Measurements from ENCODE around the gene LAYN. TPM values are rescaled to one million over a fixed set of nuclear protein-coding genes. Genes with fewer than 3 reads are reported as not detected.

The LAYN gene
- total RNA-seq, 1 experiment from 2014 or later: 3.7 TPM

DNA sequence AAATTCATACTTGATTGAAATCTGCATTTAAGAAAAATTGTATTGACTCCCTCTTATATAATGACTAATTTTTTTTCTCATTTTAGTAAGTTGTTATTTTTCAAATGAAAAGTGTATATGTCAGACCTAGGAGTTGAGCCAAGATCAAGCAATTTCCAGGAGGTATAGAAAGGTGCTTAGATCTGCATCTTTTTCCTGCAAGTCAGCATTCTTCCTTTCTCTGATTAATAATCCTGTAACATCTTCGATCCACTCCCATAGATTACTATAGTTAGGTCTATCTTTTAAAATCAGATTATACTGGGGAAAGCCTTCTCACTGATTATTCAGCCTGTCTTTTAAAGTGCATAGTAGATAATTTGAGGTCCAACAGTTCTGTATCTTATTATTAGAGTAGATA is 13.2 kb upstream of the LAYN start:
- DNase-seq (ENCODE audit: low spot score) (no peak), ATAC-seq (no peak)
- no peaks in the 10 kb centered on the region for H3K9me3 Mint-ChIP-seq
- H3K36me3 Mint-ChIP-seq: no peaks in the 10 kb centered on the region
- peaks cover 5% of the 10 kb centered on the region for H3K4me1 Mint-ChIP-seq
- no peak for TF ChIP-seq PRRX2 (CRISPR knock-in tag; IDR thresholded peaks at IDR 0.05)
- TF ChIP-seq, protein P1, sequence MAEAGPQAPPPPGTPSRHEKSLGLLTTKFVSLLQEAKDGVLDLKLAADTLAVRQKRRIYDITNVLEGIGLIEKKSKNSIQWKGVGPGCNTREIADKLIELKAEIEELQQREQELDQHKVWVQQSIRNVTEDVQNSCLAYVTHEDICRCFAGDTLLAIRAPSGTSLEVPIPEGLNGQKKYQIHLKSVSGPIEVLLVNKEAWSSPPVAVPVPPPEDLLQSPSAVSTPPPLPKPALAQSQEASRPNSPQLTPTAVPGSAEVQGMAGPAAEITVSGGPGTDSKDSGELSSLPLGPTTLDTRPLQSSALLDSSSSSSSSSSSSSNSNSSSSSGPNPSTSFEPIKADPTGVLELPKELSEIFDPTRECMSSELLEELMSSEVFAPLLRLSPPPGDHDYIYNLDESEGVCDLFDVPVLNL (CRISPR knock-in tag; IDR thresholded peaks at IDR 0.05; ENCODE audit: borderline replicate concordance, low read depth): no peak
- H3K27ac Mint-ChIP-seq: no peak overlapping the region
- H3K4me3 Mint-ChIP-seq: no peak overlapping the region
- ChIA-PET CTCF (no interaction called here), POLR2A (no interaction called here)
- no peaks in the 10 kb centered on the region; the same call in 1 of the 2 replicates for H3K27me3 Mint-ChIP-seq (ENCODE audit: low read depth)

DNA sequence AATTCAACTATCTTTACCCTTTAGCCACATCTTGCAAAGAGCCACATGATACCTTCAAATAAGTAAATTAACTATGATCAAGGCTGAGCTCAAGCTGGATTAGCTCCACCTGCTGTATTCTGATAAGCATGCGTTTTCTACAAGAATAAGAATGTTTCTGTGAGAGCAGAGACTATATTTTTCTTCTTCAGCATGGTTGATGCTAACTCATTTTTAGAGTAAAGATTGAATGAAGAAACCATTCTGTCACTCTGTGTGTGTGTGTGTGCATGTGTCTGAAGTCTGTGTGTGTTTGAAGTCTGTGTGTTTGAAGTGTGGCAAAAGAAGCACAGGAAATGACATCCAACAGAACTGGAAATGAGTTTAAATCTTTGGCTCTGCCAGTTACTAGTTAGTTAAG is 12.0 kb upstream of the LAYN start:
- no peak for DNase-seq (ENCODE audit: low spot score)
- no peaks in the 10 kb centered on the region for H3K9me3 Mint-ChIP-seq
- ATAC-seq: no peak
- H3K4me3 Mint-ChIP-seq: no peak overlapping the region
- H3K4me1 Mint-ChIP-seq: peaks cover 5% of the 10 kb centered on the region
- no peaks in the 10 kb centered on the region; the same call in 1 of the 2 replicates for H3K27me3 Mint-ChIP-seq (ENCODE audit: low read depth)
- H3K36me3 Mint-ChIP-seq: no peaks in the 10 kb centered on the region
- CTCF ChIA-PET: interaction anchor here (0.7 to 1.1 kb wide), 3 partner anchors 16 to 74 kb away, joined by 3 to 6 read pairs (median 5); no protein-coding TSS in a partner anchor
- no peak for TF ChIP-seq ZNF219 (CRISPR knock-in tag; IDR thresholded peaks at IDR 0.05; ENCODE audit: borderline replicate concordance)
- no peak for TF ChIP-seq ZNF423 (CRISPR knock-in tag; IDR thresholded peaks at IDR 0.05)
- POLR2A ChIA-PET: no interaction called here
- no peak overlapping the region for H3K27ac Mint-ChIP-seq

DNA sequence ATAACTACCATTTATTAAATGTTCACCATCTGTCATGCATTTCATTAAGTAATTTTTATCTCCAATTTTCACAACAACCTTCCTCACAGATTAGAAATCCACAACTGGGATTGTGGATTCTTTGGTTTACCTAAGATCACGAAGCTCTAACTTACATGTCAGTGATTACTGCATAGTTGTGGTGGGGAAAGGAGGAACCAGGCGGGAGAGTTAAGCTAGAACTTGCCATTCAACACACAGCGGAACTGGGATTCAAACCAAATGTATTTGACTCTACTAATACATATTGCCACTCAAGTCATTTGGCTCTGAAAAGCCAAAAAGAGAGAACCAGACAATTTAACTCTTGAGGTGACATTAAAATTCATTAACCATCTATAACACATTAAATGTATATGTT is 10.4 kb upstream of the LAYN start:
- CTCF ChIA-PET: no interaction called here

DNA sequence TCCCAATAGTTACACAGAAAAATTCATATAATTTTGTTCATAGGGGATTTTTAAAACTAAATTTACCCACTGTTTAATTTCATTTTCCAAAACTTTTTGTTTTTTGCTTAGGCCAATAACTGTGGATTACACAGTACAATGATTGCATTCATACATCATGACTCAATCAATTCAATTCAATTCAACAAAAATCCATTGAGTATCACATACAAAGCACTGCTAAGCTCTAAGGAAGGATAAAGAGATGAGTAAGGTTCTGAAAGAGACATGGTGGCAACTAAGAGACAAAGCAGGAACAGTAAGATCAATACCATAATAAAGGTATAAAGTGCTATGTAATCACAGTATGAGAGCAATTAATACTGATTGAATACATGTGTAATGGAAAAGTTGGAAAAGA is 9.4 kb upstream of the LAYN start:
- POLR2A ChIA-PET: no interaction called here
- CTCF ChIA-PET: interaction anchor here (0.9 kb wide), 1 partner anchor 76 kb away, joined by 3 read pairs; no protein-coding TSS in a partner anchor
- no peak for ATAC-seq
- no peak for DNase-seq (ENCODE audit: low spot score)
- Mint-ChIP-seq H3K9me3 (no peaks in the 10 kb centered on the region), H3K27ac (no peak overlapping the region), H3K27me3 (ENCODE audit: low read depth) (no peaks in the 10 kb centered on the region; the same call in 1 of the 2 replicates), H3K4me3 (no peak overlapping the region), H3K36me3 (no peaks in the 10 kb centered on the region), H3K4me1 (peaks cover 5% of the 10 kb centered on the region)
- TF ChIP-seq, protein P2, sequence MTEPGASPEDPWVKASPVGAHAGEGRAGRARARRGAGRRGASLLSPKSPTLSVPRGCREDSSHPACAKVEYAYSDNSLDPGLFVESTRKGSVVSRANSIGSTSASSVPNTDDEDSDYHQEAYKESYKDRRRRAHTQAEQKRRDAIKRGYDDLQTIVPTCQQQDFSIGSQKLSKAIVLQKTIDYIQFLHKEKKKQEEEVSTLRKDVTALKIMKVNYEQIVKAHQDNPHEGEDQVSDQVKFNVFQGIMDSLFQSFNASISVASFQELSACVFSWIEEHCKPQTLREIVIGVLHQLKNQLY (CRISPR knock-in tag; IDR thresholded peaks at IDR 0.05): no peak
- TF ChIP-seq CREB1 (CRISPR knock-in tag; IDR thresholded peaks at IDR 0.05) (no peak), GRHL2 (CRISPR knock-in tag; IDR thresholded peaks at IDR 0.05; ENCODE audit: insufficient replicate concordance, severe bottlenecking) (no peak)
- TF ChIP-seq, protein P3, sequence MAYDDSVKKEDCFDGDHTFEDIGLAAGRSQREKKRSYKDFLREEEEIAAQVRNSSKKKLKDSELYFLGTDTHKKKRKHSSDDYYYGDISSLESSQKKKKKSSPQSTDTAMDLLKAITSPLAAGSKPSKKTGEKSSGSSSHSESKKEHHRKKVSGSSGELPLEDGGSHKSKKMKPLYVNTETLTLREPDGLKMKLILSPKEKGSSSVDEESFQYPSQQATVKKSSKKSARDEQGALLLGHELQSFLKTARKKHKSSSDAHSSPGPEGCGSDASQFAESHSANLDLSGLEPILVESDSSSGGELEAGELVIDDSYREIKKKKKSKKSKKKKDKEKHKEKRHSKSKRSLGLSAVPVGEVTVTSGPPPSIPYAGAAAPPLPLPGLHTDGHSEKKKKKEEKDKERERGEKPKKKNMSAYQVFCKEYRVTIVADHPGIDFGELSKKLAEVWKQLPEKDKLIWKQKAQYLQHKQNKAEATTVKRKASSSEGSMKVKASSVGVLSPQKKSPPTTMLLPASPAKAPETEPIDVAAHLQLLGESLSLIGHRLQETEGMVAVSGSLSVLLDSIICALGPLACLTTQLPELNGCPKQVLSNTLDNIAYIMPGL (CRISPR knock-in tag; IDR thresholded peaks at IDR 0.05): no peak
- TF ChIP-seq, protein P4, sequence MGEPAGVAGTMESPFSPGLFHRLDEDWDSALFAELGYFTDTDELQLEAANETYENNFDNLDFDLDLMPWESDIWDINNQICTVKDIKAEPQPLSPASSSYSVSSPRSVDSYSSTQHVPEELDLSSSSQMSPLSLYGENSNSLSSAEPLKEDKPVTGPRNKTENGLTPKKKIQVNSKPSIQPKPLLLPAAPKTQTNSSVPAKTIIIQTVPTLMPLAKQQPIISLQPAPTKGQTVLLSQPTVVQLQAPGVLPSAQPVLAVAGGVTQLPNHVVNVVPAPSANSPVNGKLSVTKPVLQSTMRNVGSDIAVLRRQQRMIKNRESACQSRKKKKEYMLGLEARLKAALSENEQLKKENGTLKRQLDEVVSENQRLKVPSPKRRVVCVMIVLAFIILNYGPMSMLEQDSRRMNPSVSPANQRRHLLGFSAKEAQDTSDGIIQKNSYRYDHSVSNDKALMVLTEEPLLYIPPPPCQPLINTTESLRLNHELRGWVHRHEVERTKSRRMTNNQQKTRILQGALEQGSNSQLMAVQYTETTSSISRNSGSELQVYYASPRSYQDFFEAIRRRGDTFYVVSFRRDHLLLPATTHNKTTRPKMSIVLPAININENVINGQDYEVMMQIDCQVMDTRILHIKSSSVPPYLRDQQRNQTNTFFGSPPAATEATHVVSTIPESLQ (CRISPR knock-in tag; IDR thresholded peaks at IDR 0.05): no peak

More for the DNA sequence above, 10.4 kb upstream of the LAYN start:
- H3K27ac Mint-ChIP-seq: no peak overlapping the region
- no peak for DNase-seq (ENCODE audit: low spot score)
- H3K4me1 Mint-ChIP-seq: peaks cover 5% of the 10 kb centered on the region
- POLR2A ChIA-PET: no interaction called here
- H3K36me3 Mint-ChIP-seq: no peaks in the 10 kb centered on the region
- H3K27me3 Mint-ChIP-seq (ENCODE audit: low read depth): no peaks in the 10 kb centered on the region; the same call in 1 of the 2 replicates
- no peak for ATAC-seq
- TF ChIP-seq TEAD4 (CRISPR knock-in tag; IDR thresholded peaks at IDR 0.05) (no peak), CREB1 (CRISPR knock-in tag; IDR thresholded peaks at IDR 0.05) (no peak), EMX1 (CRISPR knock-in tag; IDR thresholded peaks at IDR 0.05) (no peak), RORB (CRISPR knock-in tag; IDR thresholded peaks at IDR 0.05) (no peak), ATF1 (CRISPR knock-in tag; IDR thresholded peaks at IDR 0.05) (no peak), TEAD1 (CRISPR knock-in tag; IDR thresholded peaks at IDR 0.05) (no peak)
- TF ChIP-seq, protein P5, sequence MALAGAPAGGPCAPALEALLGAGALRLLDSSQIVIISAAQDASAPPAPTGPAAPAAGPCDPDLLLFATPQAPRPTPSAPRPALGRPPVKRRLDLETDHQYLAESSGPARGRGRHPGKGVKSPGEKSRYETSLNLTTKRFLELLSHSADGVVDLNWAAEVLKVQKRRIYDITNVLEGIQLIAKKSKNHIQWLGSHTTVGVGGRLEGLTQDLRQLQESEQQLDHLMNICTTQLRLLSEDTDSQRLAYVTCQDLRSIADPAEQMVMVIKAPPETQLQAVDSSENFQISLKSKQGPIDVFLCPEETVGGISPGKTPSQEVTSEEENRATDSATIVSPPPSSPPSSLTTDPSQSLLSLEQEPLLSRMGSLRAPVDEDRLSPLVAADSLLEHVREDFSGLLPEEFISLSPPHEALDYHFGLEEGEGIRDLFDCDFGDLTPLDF (CRISPR knock-in tag; IDR thresholded peaks at IDR 0.05): no peak
- TF ChIP-seq, protein P6, sequence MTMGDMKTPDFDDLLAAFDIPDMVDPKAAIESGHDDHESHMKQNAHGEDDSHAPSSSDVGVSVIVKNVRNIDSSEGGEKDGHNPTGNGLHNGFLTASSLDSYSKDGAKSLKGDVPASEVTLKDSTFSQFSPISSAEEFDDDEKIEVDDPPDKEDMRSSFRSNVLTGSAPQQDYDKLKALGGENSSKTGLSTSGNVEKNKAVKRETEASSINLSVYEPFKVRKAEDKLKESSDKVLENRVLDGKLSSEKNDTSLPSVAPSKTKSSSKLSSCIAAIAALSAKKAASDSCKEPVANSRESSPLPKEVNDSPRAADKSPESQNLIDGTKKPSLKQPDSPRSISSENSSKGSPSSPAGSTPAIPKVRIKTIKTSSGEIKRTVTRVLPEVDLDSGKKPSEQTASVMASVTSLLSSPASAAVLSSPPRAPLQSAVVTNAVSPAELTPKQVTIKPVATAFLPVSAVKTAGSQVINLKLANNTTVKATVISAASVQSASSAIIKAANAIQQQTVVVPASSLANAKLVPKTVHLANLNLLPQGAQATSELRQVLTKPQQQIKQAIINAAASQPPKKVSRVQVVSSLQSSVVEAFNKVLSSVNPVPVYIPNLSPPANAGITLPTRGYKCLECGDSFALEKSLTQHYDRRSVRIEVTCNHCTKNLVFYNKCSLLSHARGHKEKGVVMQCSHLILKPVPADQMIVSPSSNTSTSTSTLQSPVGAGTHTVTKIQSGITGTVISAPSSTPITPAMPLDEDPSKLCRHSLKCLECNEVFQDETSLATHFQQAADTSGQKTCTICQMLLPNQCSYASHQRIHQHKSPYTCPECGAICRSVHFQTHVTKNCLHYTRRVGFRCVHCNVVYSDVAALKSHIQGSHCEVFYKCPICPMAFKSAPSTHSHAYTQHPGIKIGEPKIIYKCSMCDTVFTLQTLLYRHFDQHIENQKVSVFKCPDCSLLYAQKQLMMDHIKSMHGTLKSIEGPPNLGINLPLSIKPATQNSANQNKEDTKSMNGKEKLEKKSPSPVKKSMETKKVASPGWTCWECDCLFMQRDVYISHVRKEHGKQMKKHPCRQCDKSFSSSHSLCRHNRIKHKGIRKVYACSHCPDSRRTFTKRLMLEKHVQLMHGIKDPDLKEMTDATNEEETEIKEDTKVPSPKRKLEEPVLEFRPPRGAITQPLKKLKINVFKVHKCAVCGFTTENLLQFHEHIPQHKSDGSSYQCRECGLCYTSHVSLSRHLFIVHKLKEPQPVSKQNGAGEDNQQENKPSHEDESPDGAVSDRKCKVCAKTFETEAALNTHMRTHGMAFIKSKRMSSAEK (CRISPR knock-in tag; IDR thresholded peaks at IDR 0.05; ENCODE audit: borderline replicate concordance): no peak
- TF ChIP-seq, protein P2 (CRISPR knock-in tag; IDR thresholded peaks at IDR 0.05): no peak
- H3K4me3 Mint-ChIP-seq: no peak overlapping the region
- no peaks in the 10 kb centered on the region for H3K9me3 Mint-ChIP-seq
